Mesothelial cell of epicardium (in vitro differentiated cells): ENCODE measurements around the gene FIGN. TPM values are rescaled to one million over a fixed set of nuclear protein-coding genes. Genes with fewer than 3 reads are reported as not detected.

Source experiments
- DNase-seq, 2 experiments: peaks; one replicate each; pipeline ENCODE4 v3.0.0; 2021; ENCODE audit warnings: low spot score in 2 of 2; ENCODE audit not compliant: unreplicated experiment in 2 of 2
- H3K27ac Mint-ChIP-seq: 2 replicates; pipeline ENCODE4 v1.8.0; 2021; ENCODE audit warnings: mixed read lengths
- H3K27me3 Mint-ChIP-seq: 2 replicates; pipeline ENCODE4 v1.8.0; 2021; ENCODE audit warnings: low read depth, mixed read lengths
- H3K36me3 Mint-ChIP-seq: 2 replicates; pipeline ENCODE4 v1.8.0; 2021; ENCODE audit warnings: mixed read lengths
- H3K4me1 Mint-ChIP-seq: 2 replicates; pipeline ENCODE4 v1.8.0; 2021; ENCODE audit warnings: mixed read lengths
- H3K4me3 Mint-ChIP-seq: 2 replicates; pipeline ENCODE4 v1.8.0; 2021; ENCODE audit warnings: mild to moderate bottlenecking, moderate library complexity, mixed read lengths
- H3K9me3 Mint-ChIP-seq: 2 replicates; pipeline ENCODE4 v1.8.0; 2021; ENCODE audit warnings: mixed read lengths
- CTCF ChIP-seq: fragments of 200-600 bp; sonication (generic); IDR thresholded peaks from one replicate; pipeline ENCODE4 v1.5.0; 2021; ENCODE audit warnings: antibody characterized with exemption; ENCODE audit not compliant: unreplicated experiment
- total RNA-seq: library from RNA; stranded (reverse); gene quantifications from 3 replicates; pipeline ENCODE4 v1.2.1, GENCODE V29; 2021

The FIGN gene
- total RNA-seq, 1 donor from 2014 or later = 11.5 TPM

- Mint-ChIP-seq H3K36me3 (no peaks in the 10 kb centered on the region), H3K27ac (no peak overlapping the region), H3K4me3 (no peak overlapping the region)
Measured at GRCh38 chr2:163686289-163686688, 49.5 kb downstream of the FIGN start.

GRCh38 chr2:163682695-163683094 lies 53.1 kb downstream of the FIGN start:
- peaks cover 10% of the 10 kb centered on the region for H3K4me1 Mint-ChIP-seq
- no peak overlapping the region for H3K27ac Mint-ChIP-seq
- H3K9me3 Mint-ChIP-seq = peaks cover 3% of the 10 kb centered on the region
- no peak for TF ChIP-seq CTCF
- no peak for DNase-seq
- no peaks in the 10 kb centered on the region for H3K27me3 Mint-ChIP-seq
- peaks cover 3% of the 10 kb centered on the region for H3K36me3 Mint-ChIP-seq
- no peak overlapping the region for H3K4me3 Mint-ChIP-seq

More at GRCh38 chr2:163686289-163686688, 49.5 kb downstream of the FIGN start:
- DNase-seq = no peak
- Mint-ChIP-seq H3K4me1 (peaks cover 10% of the 10 kb centered on the region), H3K27me3 (no peaks in the 10 kb centered on the region), H3K9me3 (no peaks in the 10 kb centered on the region)
- TF ChIP-seq CTCF = no peak

- Mint-ChIP-seq H3K36me3 (peaks cover 3% of the 10 kb centered on the region), H3K27ac (no peak overlapping the region), H3K4me1 (peaks cover 10% of the 10 kb centered on the region), H3K4me3 (no peak overlapping the region), H3K9me3 (peaks cover 3% of the 10 kb centered on the region), H3K27me3 (no peaks in the 10 kb centered on the region)
- DNase-seq = no peak
- no peak for TF ChIP-seq CTCF
Measured at GRCh38 chr2:163681745-163682144, 54.1 kb downstream of the FIGN start.

- H3K4me1 Mint-ChIP-seq = no peaks in the 10 kb centered on the region
- H3K4me3 Mint-ChIP-seq = no peak overlapping the region
- no peak for TF ChIP-seq CTCF
- no peak overlapping the region for H3K27ac Mint-ChIP-seq
- H3K27me3 Mint-ChIP-seq = no peaks in the 10 kb centered on the region
- no peak for DNase-seq
- H3K36me3 Mint-ChIP-seq = peaks cover 3% of the 10 kb centered on the region
- peaks cover 3% of the 10 kb centered on the region for H3K9me3 Mint-ChIP-seq
Measured at GRCh38 chr2:163675388-163675787, 60.4 kb downstream of the FIGN start.

GRCh38 chr2:163673522-163673921 lies 62.3 kb downstream of the FIGN start:
- Mint-ChIP-seq H3K4me1 (no peaks in the 10 kb centered on the region), H3K4me3 (no peak overlapping the region), H3K9me3 (no peaks in the 10 kb centered on the region), H3K27me3 (no peaks in the 10 kb centered on the region), H3K36me3 (no peaks in the 10 kb centered on the region), H3K27ac (no peak overlapping the region)
- no peak for DNase-seq
- no peak for TF ChIP-seq CTCF

GRCh38 chr2:163670929-163671328 lies 64.9 kb downstream of the FIGN start:
- Mint-ChIP-seq H3K27ac (no peak overlapping the region), H3K27me3 (no peaks in the 10 kb centered on the region), H3K36me3 (peaks cover 3% of the 10 kb centered on the region), H3K9me3 (peaks cover 4% of the 10 kb centered on the region), H3K4me1 (no peaks in the 10 kb centered on the region), H3K4me3 (no peak overlapping the region)
- DNase-seq = no peak
- no peak for TF ChIP-seq CTCF
